ENCODE measurements around the gene MICAL3.

Gene MICAL3

GRCh38 chr22:17907748-17908051, 116.7 kb downstream of the MICAL3 start:
- H3K9ac ChIP-seq (ENCODE audit: insufficient read length): no peak overlapping the region
- H3K36me3 ChIP-seq (ENCODE audit: insufficient read depth, low read length): peaks cover 37% of the 10 kb centered on the region; the same call in 1 of the 2 replicates
- H3K4me3 ChIP-seq: no peak overlapping the region
- no peaks in the 10 kb centered on the region for H3K9me3 ChIP-seq (ENCODE audit: low read depth, low read length)
- no peak for TF ChIP-seq EZH2 (IDR thresholded peaks at IDR 0.05)
- no peak for DNase-seq (ENCODE audit: low read depth, low spot score)
- no peak overlapping the region for H3K27ac ChIP-seq

GRCh38 chr22:17906978-17907747, 117.2 kb downstream of the MICAL3 start:
- Histone ChIP-seq H3K9ac (ENCODE audit: insufficient read length) (no peak overlapping the region), H3K27ac (no peak overlapping the region), H3K9me3 (ENCODE audit: low read depth, low read length) (no peaks in the 10 kb centered on the region), H3K4me3 (no peak overlapping the region), H3K36me3 (ENCODE audit: insufficient read depth, low read length) (peaks cover 36% of the 10 kb centered on the region; the same call in 1 of the 2 replicates)
- TF ChIP-seq POLR2AphosphoS5 (IDR thresholded peaks at IDR 0.05; ENCODE audit: borderline replicate concordance, low read depth, low read length): no peak
- TF ChIP-seq EZH2 (IDR thresholded peaks at IDR 0.05): no peak
- no peak for TF ChIP-seq FOXP2 (optimal IDR thresholded peaks at IDR 0.05; ENCODE audit: control extremely low read depth, extremely low read length, insufficient read depth)
- no peak for DNase-seq (ENCODE audit: low read depth, low spot score)

GRCh38 chr22:17905445-17905844, 118.9 kb downstream of the MICAL3 start:
- TF ChIP-seq EZH2 (IDR thresholded peaks at IDR 0.05) (no peak), POLR2AphosphoS5 (IDR thresholded peaks at IDR 0.05; ENCODE audit: borderline replicate concordance, low read depth, low read length) (no peak), FOXP2 (optimal IDR thresholded peaks at IDR 0.05; ENCODE audit: control extremely low read depth, extremely low read length, insufficient read depth) (no peak)
- no peaks in the 10 kb centered on the region for H3K9me3 ChIP-seq (ENCODE audit: low read depth, low read length)
- DNase-seq (ENCODE audit: low read depth, low spot score): no peak
- H3K4me3 ChIP-seq: no peak overlapping the region
- peaks cover 37% of the 10 kb centered on the region; the same call in 1 of the 2 replicates for H3K36me3 ChIP-seq (ENCODE audit: insufficient read depth, low read length)
- no peak overlapping the region for H3K9ac ChIP-seq (ENCODE audit: insufficient read length)
- no peak overlapping the region for H3K27ac ChIP-seq

- peaks cover 46% of the 10 kb centered on the region; the same call in 1 of the 2 replicates for H3K36me3 ChIP-seq (ENCODE audit: insufficient read depth, low read length)
- no peaks in the 10 kb centered on the region for H3K9me3 ChIP-seq (ENCODE audit: low read depth, low read length)
- no peak overlapping the region for H3K27ac ChIP-seq
- no peak for DNase-seq (ENCODE audit: low read depth, low spot score)
- no peak overlapping the region for H3K9ac ChIP-seq (ENCODE audit: insufficient read length)
- H3K4me3 ChIP-seq: no peak overlapping the region
- no peak for TF ChIP-seq FOXP2 (optimal IDR thresholded peaks at IDR 0.05; ENCODE audit: control extremely low read depth, extremely low read length, insufficient read depth)
- TF ChIP-seq POLR2AphosphoS5 (IDR thresholded peaks at IDR 0.05; ENCODE audit: borderline replicate concordance, low read depth, low read length): no peak
- no peak for TF ChIP-seq EZH2 (IDR thresholded peaks at IDR 0.05)
These were observed 120.6 kb downstream of the MICAL3 start for GRCh38 chr22:17903564-17904295.

GRCh38 chr22:17902960-17903359, 121.4 kb downstream of the MICAL3 start:
- no peak overlapping the region for H3K4me3 ChIP-seq
- H3K27ac ChIP-seq: no peak overlapping the region
- peaks cover 51% of the 10 kb centered on the region; the same call in 1 of the 2 replicates for H3K36me3 ChIP-seq (ENCODE audit: insufficient read depth, low read length)
- DNase-seq (ENCODE audit: low read depth, low spot score): no peak
- no peaks in the 10 kb centered on the region for H3K9me3 ChIP-seq (ENCODE audit: low read depth, low read length)
- no peak overlapping the region for H3K9ac ChIP-seq (ENCODE audit: insufficient read length)
- no peak for TF ChIP-seq FOXP2 (optimal IDR thresholded peaks at IDR 0.05; ENCODE audit: control extremely low read depth, extremely low read length, insufficient read depth)
- no peak for TF ChIP-seq EZH2 (IDR thresholded peaks at IDR 0.05)
- no peak for TF ChIP-seq POLR2AphosphoS5 (IDR thresholded peaks at IDR 0.05; ENCODE audit: borderline replicate concordance, low read depth, low read length)

- H3K4me3 ChIP-seq: no peak overlapping the region
- no peak overlapping the region for H3K27ac ChIP-seq
- no peaks in the 10 kb centered on the region for H3K9me3 ChIP-seq (ENCODE audit: low read depth, low read length)
- TF ChIP-seq FOXP2 (optimal IDR thresholded peaks at IDR 0.05; ENCODE audit: control extremely low read depth, extremely low read length, insufficient read depth) (no peak), POLR2AphosphoS5 (IDR thresholded peaks at IDR 0.05; ENCODE audit: borderline replicate concordance, low read depth, low read length) (no peak), EZH2 (IDR thresholded peaks at IDR 0.05) (no peak)
- peaks cover 49% of the 10 kb centered on the region for H3K36me3 ChIP-seq (ENCODE audit: insufficient read depth, low read length)
- H3K9ac ChIP-seq (ENCODE audit: insufficient read length): no peak overlapping the region
- DNase-seq (ENCODE audit: low read depth, low spot score): no peak
These were observed 126.0 kb downstream of the MICAL3 start for GRCh38 chr22:17898375-17898774.

- TF ChIP-seq FOXP2 (optimal IDR thresholded peaks at IDR 0.05; ENCODE audit: control extremely low read depth, extremely low read length, insufficient read depth) (no peak), POLR2AphosphoS5 (IDR thresholded peaks at IDR 0.05; ENCODE audit: borderline replicate concordance, low read depth, low read length) (no peak), EZH2 (IDR thresholded peaks at IDR 0.05) (no peak)
- no peak for DNase-seq (ENCODE audit: low read depth, low spot score)
- Histone ChIP-seq H3K9me3 (ENCODE audit: low read depth, low read length) (no peaks in the 10 kb centered on the region), H3K9ac (ENCODE audit: insufficient read length) (no peak overlapping the region), H3K27ac (no peak overlapping the region), H3K36me3 (ENCODE audit: insufficient read depth, low read length) (peaks cover 48% of the 10 kb centered on the region), H3K4me3 (no peak overlapping the region)
These were observed 126.5 kb downstream of the MICAL3 start for GRCh38 chr22:17897858-17898257.

GRCh38 chr22:17897426-17897825, 126.9 kb downstream of the MICAL3 start:
- no peak overlapping the region for H3K9ac ChIP-seq (ENCODE audit: insufficient read length)
- H3K4me3 ChIP-seq: no peak overlapping the region
- no peaks in the 10 kb centered on the region for H3K9me3 ChIP-seq (ENCODE audit: low read depth, low read length)
- TF ChIP-seq EZH2 (IDR thresholded peaks at IDR 0.05) (no peak), POLR2AphosphoS5 (IDR thresholded peaks at IDR 0.05; ENCODE audit: borderline replicate concordance, low read depth, low read length) (no peak), FOXP2 (optimal IDR thresholded peaks at IDR 0.05; ENCODE audit: control extremely low read depth, extremely low read length, insufficient read depth) (no peak)
- no peak for DNase-seq (ENCODE audit: low read depth, low spot score)
- H3K36me3 ChIP-seq (ENCODE audit: insufficient read depth, low read length): peaks cover 48% of the 10 kb centered on the region
- no peak overlapping the region for H3K27ac ChIP-seq
